HG02763 (cell line): ENCODE data around the gene BUB1.
"Not testable (repeated sequence)": the region's sequence is repeated elsewhere in the genome, so short reads cannot be mapped to it uniquely, and the experiment has no call there.

Experiments
- ATAC-seq: cut with Tn5 transposase; IDR thresholded peaks from one replicate; pipeline ENCODE4 v1.9.1; 2021; ENCODE audit warnings: mild to moderate bottlenecking, moderate library complexity; ENCODE audit not compliant: unreplicated experiment

BUB1 gene

GRCh38 chr2:110691612-110692258 is 13.9 kb upstream of the BUB1 start:
- ATAC-seq: no peak

GRCh38 chr2:110690083-110690965 is 12.5 kb upstream of the BUB1 start:
- no peak for ATAC-seq

GRCh38 chr2:110688594-110689091 is 10.8 kb upstream of the BUB1 start:
- no peak for ATAC-seq

- ATAC-seq: not testable (repeated sequence)
Observed at GRCh38 chr2:110687775-110688484, 10.1 kb upstream of the BUB1 start.

- ATAC-seq: no peak
Observed at GRCh38 chr2:110682872-110683271, 5.0 kb upstream of the BUB1 start.

GRCh38 chr2:110682267-110682666 is 4.4 kb upstream of the BUB1 start:
- ATAC-seq: no peak

GRCh38 chr2:110680709-110681108 is 2.8 kb upstream of the BUB1 start:
- no peak for ATAC-seq

- no peak for ATAC-seq
Observed at GRCh38 chr2:110679865-110680264, 2.0 kb upstream of the BUB1 start.

GRCh38 chr2:110679337-110679707 is 1.5 kb upstream of the BUB1 start:
- no peak for ATAC-seq

GRCh38 chr2:110678457-110679336 is 834 bp upstream of the BUB1 start:
- no peak for ATAC-seq

GRCh38 chr2:110677080-110677479 is 783 bp downstream of the BUB1 start:
- no peak for ATAC-seq

GRCh38 chr2:110675679-110676078 is 2.2 kb downstream of the BUB1 start:
- ATAC-seq: no peak

GRCh38 chr2:110674620-110675555 is 3.0 kb downstream of the BUB1 start:
- peak; percentile 81 for ATAC-seq

- ATAC-seq: no peak
Observed at GRCh38 chr2:110673201-110673600, 4.7 kb downstream of the BUB1 start.

- no peak for ATAC-seq
Observed at GRCh38 chr2:110670826-110671225, 7.0 kb downstream of the BUB1 start.

- ATAC-seq: no peak
Observed at GRCh38 chr2:110669079-110669478, 8.8 kb downstream of the BUB1 start.

GRCh38 chr2:110667071-110667470 is 10.8 kb downstream of the BUB1 start:
- no peak for ATAC-seq

- ATAC-seq: no peak
Observed at GRCh38 chr2:110664135-110664534, 13.7 kb downstream of the BUB1 start.

- ATAC-seq: no peak
Observed at GRCh38 chr2:110662560-110662959, 15.3 kb downstream of the BUB1 start.
